ENCODE data around the gene GTSE1.

GTSE1 gene

GRCh38 chr22:46356496-46357480 is 60.1 kb downstream of the GTSE1 start:
- no peak for TF ChIP-seq CTCF (IDR thresholded peaks at IDR 0.05; ENCODE audit: insufficient read depth, low read depth, low read length, missing control alignments)
- H3K4me3 ChIP-seq (ENCODE audit: low read length), result no peak overlapping the region
- no peak for DNase-seq (ENCODE audit: low read depth)

- no peak for TF ChIP-seq CTCF (IDR thresholded peaks at IDR 0.05; ENCODE audit: insufficient read depth, low read depth, low read length, missing control alignments)
- H3K4me3 ChIP-seq (ENCODE audit: low read length), result no peak overlapping the region
- DNase-seq (ENCODE audit: low read depth), result no peak
These were observed 61.2 kb downstream of the GTSE1 start for GRCh38 chr22:46357711-46358520.

- H3K4me3 ChIP-seq (ENCODE audit: low read length), result no peak overlapping the region
- DNase-seq (ENCODE audit: low read depth), result no peak
- TF ChIP-seq CTCF (IDR thresholded peaks at IDR 0.05; ENCODE audit: insufficient read depth, low read depth, low read length, missing control alignments), result no peak
These were observed 62.1 kb downstream of the GTSE1 start for GRCh38 chr22:46358766-46359165.

GRCh38 chr22:46359362-46359761 is 62.7 kb downstream of the GTSE1 start:
- DNase-seq (ENCODE audit: low read depth), result no peak
- H3K4me3 ChIP-seq (ENCODE audit: low read length), result no peak overlapping the region
- TF ChIP-seq CTCF (IDR thresholded peaks at IDR 0.05; ENCODE audit: insufficient read depth, low read depth, low read length, missing control alignments), result no peak

GRCh38 chr22:46360097-46360496 is 63.4 kb downstream of the GTSE1 start:
- no peak for TF ChIP-seq CTCF (IDR thresholded peaks at IDR 0.05; ENCODE audit: insufficient read depth, low read depth, low read length, missing control alignments)
- DNase-seq (ENCODE audit: low read depth), result no peak
- H3K4me3 ChIP-seq (ENCODE audit: low read length), result no peak overlapping the region

- no peak overlapping the region for H3K4me3 ChIP-seq (ENCODE audit: low read length)
- DNase-seq (ENCODE audit: low read depth), result no peak
- TF ChIP-seq CTCF (IDR thresholded peaks at IDR 0.05; ENCODE audit: insufficient read depth, low read depth, low read length, missing control alignments), result no peak
These were observed 64.2 kb downstream of the GTSE1 start for GRCh38 chr22:46360891-46361290.

Measured in epithelial cell of esophagus (primary cell).